ENCODE results near the gene PGBD2.
"Not testable (repeated sequence)": the region's sequence is repeated elsewhere in the genome, so short reads cannot be mapped to it uniquely, and the experiment has no call there.

DNA sequence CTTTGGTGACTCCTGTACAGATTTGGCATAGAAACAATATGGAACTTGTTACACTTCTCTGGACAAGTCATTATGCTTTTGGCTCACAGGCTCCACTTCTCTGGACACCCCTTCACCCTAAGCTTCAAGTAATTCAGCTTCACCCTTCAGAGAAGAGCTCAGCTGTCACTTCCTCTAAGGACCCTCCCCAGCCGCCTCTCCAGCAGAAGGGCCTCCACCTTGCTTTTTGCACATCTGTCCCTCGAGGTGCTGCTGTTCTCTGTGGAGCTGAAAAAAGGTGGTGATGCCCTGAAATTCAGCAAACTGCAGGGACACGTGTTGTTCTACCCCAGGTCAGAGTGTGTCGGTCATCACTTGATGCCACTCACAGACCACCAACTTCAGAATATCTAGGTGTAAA lies 19.8 kb downstream of the PGBD2 start:
- TF ChIP-seq JUNB (IDR thresholded peaks at IDR 0.05); POLR2A (IDR thresholded peaks at IDR 0.05; ENCODE audit: low read depth, low read length); EZH2 (IDR thresholded peaks at IDR 0.05; ENCODE audit: borderline replicate concordance, control insufficient read depth, low read depth, low read length); HDAC6 (IDR thresholded peaks at IDR 0.05; ENCODE audit: unreplicated experiment); SIN3A (IDR thresholded peaks at IDR 0.05; ENCODE audit: low read depth, low read length); RAD51 (IDR thresholded peaks at IDR 0.05); TCF7 (IDR thresholded peaks at IDR 0.05; ENCODE audit: borderline replicate concordance); GABPA (IDR thresholded peaks at IDR 0.05; ENCODE audit: low read depth); ATF7 (IDR thresholded peaks at IDR 0.05; ENCODE audit: low read depth); BACH1 (IDR thresholded peaks at IDR 0.05; ENCODE audit: borderline replicate concordance); CREB1 (IDR thresholded peaks at IDR 0.05; ENCODE audit: low read depth): not testable (repeated sequence)
- TF ChIP-seq, protein P1, sequence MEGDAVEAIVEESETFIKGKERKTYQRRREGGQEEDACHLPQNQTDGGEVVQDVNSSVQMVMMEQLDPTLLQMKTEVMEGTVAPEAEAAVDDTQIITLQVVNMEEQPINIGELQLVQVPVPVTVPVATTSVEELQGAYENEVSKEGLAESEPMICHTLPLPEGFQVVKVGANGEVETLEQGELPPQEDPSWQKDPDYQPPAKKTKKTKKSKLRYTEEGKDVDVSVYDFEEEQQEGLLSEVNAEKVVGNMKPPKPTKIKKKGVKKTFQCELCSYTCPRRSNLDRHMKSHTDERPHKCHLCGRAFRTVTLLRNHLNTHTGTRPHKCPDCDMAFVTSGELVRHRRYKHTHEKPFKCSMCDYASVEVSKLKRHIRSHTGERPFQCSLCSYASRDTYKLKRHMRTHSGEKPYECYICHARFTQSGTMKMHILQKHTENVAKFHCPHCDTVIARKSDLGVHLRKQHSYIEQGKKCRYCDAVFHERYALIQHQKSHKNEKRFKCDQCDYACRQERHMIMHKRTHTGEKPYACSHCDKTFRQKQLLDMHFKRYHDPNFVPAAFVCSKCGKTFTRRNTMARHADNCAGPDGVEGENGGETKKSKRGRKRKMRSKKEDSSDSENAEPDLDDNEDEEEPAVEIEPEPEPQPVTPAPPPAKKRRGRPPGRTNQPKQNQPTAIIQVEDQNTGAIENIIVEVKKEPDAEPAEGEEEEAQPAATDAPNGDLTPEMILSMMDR (IDR thresholded peaks at IDR 0.05 in 2 of 3, conservative IDR thresholded peaks at IDR 0.05 in 1 of 3; ENCODE audit: control insufficient read depth in 2 of 3, extremely low read depth in 1 of 3, insufficient read depth in 1 of 3, low read depth in 3 of 3, low read length in 3 of 3) = not testable (repeated sequence)
- TF ChIP-seq, protein P2, sequence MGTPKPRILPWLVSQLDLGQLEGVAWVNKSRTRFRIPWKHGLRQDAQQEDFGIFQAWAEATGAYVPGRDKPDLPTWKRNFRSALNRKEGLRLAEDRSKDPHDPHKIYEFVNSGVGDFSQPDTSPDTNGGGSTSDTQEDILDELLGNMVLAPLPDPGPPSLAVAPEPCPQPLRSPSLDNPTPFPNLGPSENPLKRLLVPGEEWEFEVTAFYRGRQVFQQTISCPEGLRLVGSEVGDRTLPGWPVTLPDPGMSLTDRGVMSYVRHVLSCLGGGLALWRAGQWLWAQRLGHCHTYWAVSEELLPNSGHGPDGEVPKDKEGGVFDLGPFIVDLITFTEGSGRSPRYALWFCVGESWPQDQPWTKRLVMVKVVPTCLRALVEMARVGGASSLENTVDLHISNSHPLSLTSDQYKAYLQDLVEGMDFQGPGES (IDR thresholded peaks at IDR 0.05) = not testable (repeated sequence)
- TF ChIP-seq, protein P3, sequence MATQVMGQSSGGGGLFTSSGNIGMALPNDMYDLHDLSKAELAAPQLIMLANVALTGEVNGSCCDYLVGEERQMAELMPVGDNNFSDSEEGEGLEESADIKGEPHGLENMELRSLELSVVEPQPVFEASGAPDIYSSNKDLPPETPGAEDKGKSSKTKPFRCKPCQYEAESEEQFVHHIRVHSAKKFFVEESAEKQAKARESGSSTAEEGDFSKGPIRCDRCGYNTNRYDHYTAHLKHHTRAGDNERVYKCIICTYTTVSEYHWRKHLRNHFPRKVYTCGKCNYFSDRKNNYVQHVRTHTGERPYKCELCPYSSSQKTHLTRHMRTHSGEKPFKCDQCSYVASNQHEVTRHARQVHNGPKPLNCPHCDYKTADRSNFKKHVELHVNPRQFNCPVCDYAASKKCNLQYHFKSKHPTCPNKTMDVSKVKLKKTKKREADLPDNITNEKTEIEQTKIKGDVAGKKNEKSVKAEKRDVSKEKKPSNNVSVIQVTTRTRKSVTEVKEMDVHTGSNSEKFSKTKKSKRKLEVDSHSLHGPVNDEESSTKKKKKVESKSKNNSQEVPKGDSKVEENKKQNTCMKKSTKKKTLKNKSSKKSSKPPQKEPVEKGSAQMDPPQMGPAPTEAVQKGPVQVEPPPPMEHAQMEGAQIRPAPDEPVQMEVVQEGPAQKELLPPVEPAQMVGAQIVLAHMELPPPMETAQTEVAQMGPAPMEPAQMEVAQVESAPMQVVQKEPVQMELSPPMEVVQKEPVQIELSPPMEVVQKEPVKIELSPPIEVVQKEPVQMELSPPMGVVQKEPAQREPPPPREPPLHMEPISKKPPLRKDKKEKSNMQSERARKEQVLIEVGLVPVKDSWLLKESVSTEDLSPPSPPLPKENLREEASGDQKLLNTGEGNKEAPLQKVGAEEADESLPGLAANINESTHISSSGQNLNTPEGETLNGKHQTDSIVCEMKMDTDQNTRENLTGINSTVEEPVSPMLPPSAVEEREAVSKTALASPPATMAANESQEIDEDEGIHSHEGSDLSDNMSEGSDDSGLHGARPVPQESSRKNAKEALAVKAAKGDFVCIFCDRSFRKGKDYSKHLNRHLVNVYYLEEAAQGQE (IDR thresholded peaks at IDR 0.05; ENCODE audit: low read depth, low read length) = not testable (repeated sequence)
